B cell (primary cell): Measurements from ENCODE around the gene CDH13. TPM values are rescaled to one million over a fixed set of nuclear protein-coding genes. Genes with fewer than 3 reads are reported as not detected.

Experiments
- ATAC-seq: fragments of 200-7000 bp; cut with Tn5 transposase; one replicate; pipeline ENCODE4 v1.10.0; 2021; ENCODE audit warnings: low read depth, mild to moderate bottlenecking, moderate number of reproducible peaks, moderate library complexity
- CTCF ChIA-PET: fragments of 350-600 bp; sonication (Branson Sonifier 250); formaldehyde crosslinking; loops from one replicate; lab custom pipeline; 2021; ENCODE audit warnings: antibody characterized with exemption, inconsistent platforms; lab: Charles Lee
- POLR2A ChIA-PET: fragments of 350-600 bp; sonication (Branson Sonifier 250); formaldehyde crosslinking; loops from one replicate; lab custom pipeline; 2021; ENCODE audit warnings: antibody characterized with exemption; lab: Charles Lee
- DNase-seq: peaks from one replicate; pipeline ENCODE4 v3.0.0; 2013
- H2AFZ ChIP-seq: 2 replicates; pipeline ENCODE4 v1.6.1; 2012; ENCODE audit warnings: mild to moderate bottlenecking, low read depth, low read length; ENCODE audit not compliant: insufficient read depth, poor library complexity, severe bottlenecking
- H3K27ac ChIP-seq, 2 donors: 1 replicate in 1 of 2; 2 replicates in 1 of 2; pipeline ENCODE4 v1.5.1; 2012 to 2013; ENCODE audit warnings: low read length in 2 of 2, mild to moderate bottlenecking in 2 of 2, moderate library complexity in 1 of 2
- H3K27me3 ChIP-seq, 4 experiments: fragments of 200-600 bp in 1 of 4; sonication (generic) in 1 of 4; replicated peaks in 1 of 4; 1 replicate in 2 of 4; 2 replicates in 2 of 4; pipeline versions ENCODE4 v1.6.1 to v1.7.0; 2013 to 2016; ENCODE audit warnings: low read length in 3 of 4, mild to moderate bottlenecking in 2 of 4, mixed read lengths in 1 of 4, moderate library complexity in 1 of 4; ENCODE audit not compliant: insufficient read depth in 4 of 4, control insufficient read depth in 3 of 4; ENCODE audit errors: control extremely low read depth in 1 of 4
- H3K36me3 ChIP-seq, 2 experiments: replicated peaks in 1 of 2; 1 replicate in 1 of 2; 2 replicates in 1 of 2; pipeline versions ENCODE4 v1.6.1 to v1.7.1; 2013; ENCODE audit warnings: low read length in 1 of 2; ENCODE audit not compliant: insufficient read depth in 2 of 2, control insufficient read depth in 1 of 2; ENCODE audit errors: control extremely low read depth in 1 of 2, extremely low read depth in 1 of 2
- H3K4me1 ChIP-seq, 2 donors: fragments of 200-600 bp in 1 of 2; sonication (generic) in 1 of 2; 1 replicate in 1 of 2; 2 replicates in 1 of 2; pipeline versions ENCODE4 v1.5.1 to v1.6.1; 2013 to 2017; ENCODE audit warnings: low read length in 2 of 2; ENCODE audit not compliant: control insufficient read depth in 2 of 2, insufficient read depth in 2 of 2
- H3K4me2 ChIP-seq: replicated peaks from 2 replicates; pipeline ENCODE3; 2012; ENCODE audit warnings: mild to moderate bottlenecking, low read depth, low read length; ENCODE audit not compliant: poor library complexity, severe bottlenecking
- H3K4me3 ChIP-seq, 5 experiments: fragments of 200-600 bp in 1 of 5; sonication (generic) in 1 of 5; 1 replicate in 3 of 5; 2 replicates in 2 of 5; pipeline versions ENCODE4 v1.5.1 to v1.7.0; 2011 to 2016; ENCODE audit warnings: low read length in 4 of 5, mild to moderate bottlenecking in 4 of 5, low read depth in 2 of 5, control low read depth in 1 of 5, moderate library complexity in 1 of 5; ENCODE audit not compliant: insufficient read depth in 1 of 5; ENCODE audit errors: control extremely low read depth in 1 of 5, extremely low read depth in 1 of 5
- H3K79me2 ChIP-seq: fragments of 200-600 bp; sonication (generic); one replicate; pipeline ENCODE4 v1.6.0; 2016; ENCODE audit warnings: low read length; ENCODE audit not compliant: control insufficient read depth, insufficient read depth
- H3K9ac ChIP-seq: fragments of 200-600 bp; sonication (generic); 2 replicates; pipeline ENCODE4 v1.6.1; 2017; ENCODE audit warnings: mild to moderate bottlenecking, low read length, moderate library complexity
- H3K9me3 ChIP-seq, 3 donors: one replicate each; pipeline versions ENCODE4 v1.6.1 to v1.7.1; 2013; ENCODE audit warnings: low read length in 2 of 3; ENCODE audit not compliant: control insufficient read depth in 2 of 3, insufficient read depth in 1 of 3; ENCODE audit errors: control extremely low read depth in 1 of 3
- H4K20me1 ChIP-seq: 2 replicates; pipeline ENCODE4 v1.6.0; 2012; ENCODE audit warnings: mild to moderate bottlenecking, low read length; ENCODE audit not compliant: insufficient read depth, control insufficient read depth, poor library complexity, severe bottlenecking
- H3K27ac Mint-ChIP-seq: one replicate; pipeline ENCODE4 v1.8.0; 2021; ENCODE audit warnings: mixed read lengths
- H3K27me3 Mint-ChIP-seq: one replicate; pipeline ENCODE4 v1.8.0; 2021; ENCODE audit warnings: mixed read lengths
- H3K4me1 Mint-ChIP-seq: one replicate; pipeline ENCODE4 v1.8.0; 2021; ENCODE audit warnings: mixed read lengths
- H3K4me3 Mint-ChIP-seq: one replicate; pipeline ENCODE4 v1.8.0; 2021; ENCODE audit warnings: mixed read lengths
- H3K9me3 Mint-ChIP-seq: one replicate; pipeline ENCODE4 v1.8.0; 2022; ENCODE audit warnings: mixed read lengths; ENCODE audit not compliant: insufficient read depth
- CTCF ChIP-seq: fragments of 200-600 bp; IDR thresholded peaks from one replicate; pipeline ENCODE4 v1.8.0; 2022; ENCODE audit warnings: antibody characterized with exemption, mild to moderate bottlenecking
- EZH2 ChIP-seq: IDR thresholded peaks from 2 replicates; pipeline ENCODE4 v1.6.1; 2012; ENCODE audit warnings: borderline replicate concordance, low read depth, mild to moderate bottlenecking, moderate library complexity, low read length; ENCODE audit not compliant: insufficient read depth, poor library complexity, severe bottlenecking
- WGBS: methylation state at CpG from one replicate; pipeline ENCODE4 v1.1.5; 2013; ENCODE audit warnings: missing lambda C conversion rate; ENCODE audit not compliant: insufficient coverage; 5-methylcytosine and 5-hydroxymethylcytosine counted together
- intact Hi-C: fragments of 100-400 bp; cut with micrococcal nuclease; formaldehyde crosslinking; loops from one replicate; pipeline ENCODE4 v1.10.0; 2022
- polyA plus RNA-seq: library from polyadenylated mRNA; depleted of rRNA; stranded (reverse); fragments of >200 nt; gene quantifications from 2 replicates; pipeline ENCODE4 v1.2.3, GENCODE V29; 2012
- total RNA-seq, 2 donors: library from RNA; stranded (reverse); fragments of 120-200 nt in 1 of 2; gene quantifications; 1 replicate in 1 of 2; 2 replicates in 1 of 2; pipeline versions ENCODE4 v1.2.3 to v1.2.4, GENCODE V29; 2013 to 2022

CDH13 gene
- total and polyA plus RNA-seq, 2 donors (not counting 1 experiment from before 2014, with no cell fraction given) = not detected

- TF ChIP-seq CTCF = no peak
- no peak for TF ChIP-seq EZH2
- Histone ChIP-seq H4K20me1 (no peaks in the 10 kb centered on the region), H3K4me2 (no peak overlapping the region), H3K27me3 (peaks cover 0 to 26% (median 11%) of the 10 kb centered on the region in 4 experiments), H3K4me3 (no peak overlapping the region), H3K27ac (no peak overlapping the region), H3K36me3 (no peaks in the 10 kb centered on the region), H2AFZ (no peak overlapping the region), H3K9me3 (no peaks in the 10 kb centered on the region), H3K4me1 (peaks cover 0 to 2% of the 10 kb centered on the region in 2 donors), H3K79me2 (no peaks in the 10 kb centered on the region), H3K9ac (no peak overlapping the region)
- H3K27ac Mint-ChIP-seq = no peak overlapping the region
- ChIA-PET POLR2A (no interaction called here), CTCF (no interaction called here)
- no peaks in the 10 kb centered on the region for H3K4me1 Mint-ChIP-seq
- intact Hi-C loops = no loop called here
- 79% methylated on average over 6 of the region's 10 CpGs for WGBS
- H3K9me3 Mint-ChIP-seq = no peaks in the 10 kb centered on the region
- DNase-seq (no peak), ATAC-seq (no peak)
- H3K4me3 Mint-ChIP-seq = no peak overlapping the region
- H3K27me3 Mint-ChIP-seq = peaks cover 30% of the 10 kb centered on the region
Measured at GRCh38 chr16:82631701-82632685, 5.2 kb downstream of the CDH13 start.

- Mint-ChIP-seq H3K27ac (no peak overlapping the region), H3K4me3 (no peak overlapping the region), H3K4me1 (no peaks in the 10 kb centered on the region), H3K27me3 (peaks cover 21% of the 10 kb centered on the region), H3K9me3 (no peaks in the 10 kb centered on the region)
- Histone ChIP-seq H3K9me3 (no peaks in the 10 kb centered on the region), H3K9ac (no peak overlapping the region), H3K4me2 (no peak overlapping the region), H3K36me3 (no peaks in the 10 kb centered on the region), H3K4me1 (no peaks in the 10 kb centered on the region), H3K27ac (no peak overlapping the region), H2AFZ (no peak overlapping the region), H4K20me1 (no peaks in the 10 kb centered on the region), H3K4me3 (no peak overlapping the region), H3K79me2 (no peaks in the 10 kb centered on the region), H3K27me3 (peaks cover 0 to 7% (median 3%) of the 10 kb centered on the region in 4 experiments)
- TF ChIP-seq EZH2 = no peak
- no peak for TF ChIP-seq CTCF
- ChIA-PET CTCF (no interaction called here), POLR2A (no interaction called here)
- no peak for DNase-seq
- WGBS = 78% methylated on average over 10 of the region's 15 CpGs
- intact Hi-C loops = no loop called here
- ATAC-seq = no peak
Measured at GRCh38 chr16:82633964-82634600, 7.3 kb downstream of the CDH13 start.
